Activated CD4-positive, CD25-positive, alpha-beta regulatory T cell treated with anti-CD3 and anti-CD28 coated beads, Interleukin-2, amount 50 U/mL, for 16 hours (primary cell): Measurements from ENCODE around the gene TTC7B.

Experiments used
- DNase-seq: peaks from one replicate; pipeline ENCODE4 v3.0.0-alpha.2; 2020; ENCODE audit warnings: low read depth, low spot score

Gene TTC7B

DNA sequence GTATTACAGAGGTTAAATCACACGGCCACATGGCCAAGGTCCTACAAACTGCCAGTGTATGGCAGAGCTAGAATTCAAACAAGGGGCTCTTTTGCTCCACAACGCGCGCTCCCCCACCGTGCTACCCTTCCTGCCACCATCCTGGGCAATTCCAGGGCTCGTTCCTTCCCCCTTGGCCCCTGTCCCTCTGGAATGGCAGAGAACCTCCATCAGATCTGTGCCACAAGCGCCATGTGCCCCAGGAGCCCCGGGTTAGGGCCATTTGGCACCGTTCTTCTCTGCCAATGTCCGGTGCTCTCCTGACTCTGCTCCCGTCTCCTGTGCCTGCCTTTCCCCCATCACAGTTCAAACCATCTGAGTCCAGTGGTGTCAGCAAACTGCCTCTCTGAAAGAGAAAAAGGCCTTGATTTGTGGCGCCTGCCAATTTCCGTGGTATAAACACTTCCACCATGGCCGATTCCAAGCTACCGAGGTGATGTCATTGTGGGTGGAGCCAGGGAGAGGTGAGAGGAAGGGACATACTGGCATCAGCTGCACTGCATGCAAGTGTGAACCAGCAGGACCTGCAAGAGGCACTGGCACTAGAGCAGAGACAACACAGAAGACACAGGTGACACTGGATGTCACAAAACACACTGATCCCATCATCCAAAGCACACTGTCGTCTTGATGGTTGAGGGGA is 256.3 kb downstream of the TTC7B start:
- DNase-seq: no peak

DNA sequence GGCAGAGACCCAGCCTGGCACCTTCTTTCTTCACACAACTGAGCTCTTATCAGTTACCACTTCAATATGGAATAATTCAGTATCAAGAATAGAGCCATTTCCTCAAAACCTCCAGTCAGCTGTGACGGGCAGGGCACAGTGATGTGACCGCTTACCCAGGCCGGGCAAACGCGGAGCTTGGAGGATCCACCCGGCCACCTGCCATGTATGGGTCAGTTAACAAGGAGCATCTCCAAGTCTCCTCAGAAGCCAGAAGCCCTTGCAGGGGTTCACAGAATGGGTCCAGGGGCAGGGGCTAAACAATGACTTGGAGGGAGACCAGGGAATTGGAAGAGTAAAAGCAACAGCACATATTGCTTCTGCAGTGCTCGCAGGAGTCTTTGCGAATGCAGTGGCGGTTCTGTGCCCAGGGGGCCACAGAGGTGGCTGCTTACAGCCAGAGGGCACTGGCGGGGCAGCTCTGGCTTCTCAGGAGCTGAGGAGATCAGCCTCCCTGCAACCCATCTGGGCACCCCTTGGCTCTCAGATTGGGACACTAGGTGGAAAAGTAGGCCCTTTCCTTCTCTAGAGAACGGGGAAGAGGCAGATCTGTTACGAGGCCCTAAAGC is 257.1 kb downstream of the TTC7B start:
- no peak for DNase-seq

GRCh38 chr14:90558041-90558982 is 257.9 kb downstream of the TTC7B start:
- no peak for DNase-seq

DNA sequence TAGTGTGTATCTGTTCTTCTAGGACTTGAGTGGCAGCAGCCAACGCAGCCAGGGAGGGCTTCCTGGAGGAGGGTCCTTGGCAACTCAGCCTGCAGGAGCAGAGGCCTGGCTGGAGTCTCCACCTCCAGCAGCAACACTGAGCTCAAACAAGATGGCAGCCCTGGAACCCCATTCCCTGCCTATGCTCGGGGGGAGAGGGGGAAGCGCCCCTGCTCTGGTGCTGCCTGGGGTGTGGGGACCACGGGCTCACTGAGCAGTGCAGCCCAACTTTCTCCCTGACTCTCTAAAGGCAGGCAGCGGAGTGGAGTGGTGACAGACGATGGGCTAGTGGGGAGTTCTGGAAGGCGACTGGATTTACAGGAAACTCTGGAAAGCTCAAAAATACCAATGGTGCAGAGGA is 258.7 kb downstream of the TTC7B start:
- DNase-seq: no peak

DNA sequence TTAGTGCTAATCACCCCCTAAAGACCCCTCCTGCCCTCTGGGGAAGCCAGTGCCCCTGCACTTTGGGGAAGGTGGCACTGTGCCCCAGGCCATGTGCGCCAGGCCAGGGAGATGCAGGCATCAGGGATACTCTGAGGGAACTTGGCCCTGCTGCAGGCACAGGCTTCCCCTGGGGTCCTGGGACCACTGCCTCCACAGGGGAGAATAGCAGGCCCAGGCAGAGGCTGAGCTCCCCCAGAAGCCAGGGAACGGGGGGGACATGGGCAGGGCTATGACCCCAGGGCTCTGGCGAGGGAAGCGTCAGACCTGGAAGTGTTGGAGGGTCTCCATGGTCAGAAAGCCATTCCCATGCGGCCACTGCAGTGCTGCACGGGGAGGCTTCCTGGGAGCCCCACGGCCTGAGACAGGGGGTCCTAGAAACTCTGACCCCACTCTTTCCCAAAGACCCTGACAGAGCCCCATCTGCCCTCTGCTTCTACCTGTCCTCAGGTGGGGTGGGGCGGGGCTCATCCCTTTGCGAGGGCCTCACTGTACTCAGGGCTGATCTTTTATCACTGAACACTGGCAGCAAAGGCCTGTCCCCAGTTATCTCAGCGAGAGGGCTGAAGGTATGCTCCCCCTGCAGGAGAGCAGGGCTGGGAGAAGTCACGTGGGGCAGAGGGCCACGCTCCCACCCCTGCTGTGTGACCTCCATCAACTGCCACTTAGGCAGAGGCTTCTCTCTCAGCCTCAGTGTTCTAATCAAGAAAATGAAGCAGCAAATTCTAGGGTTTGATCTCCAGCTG is 259.4 kb downstream of the TTC7B start:
- no peak for DNase-seq

DNA sequence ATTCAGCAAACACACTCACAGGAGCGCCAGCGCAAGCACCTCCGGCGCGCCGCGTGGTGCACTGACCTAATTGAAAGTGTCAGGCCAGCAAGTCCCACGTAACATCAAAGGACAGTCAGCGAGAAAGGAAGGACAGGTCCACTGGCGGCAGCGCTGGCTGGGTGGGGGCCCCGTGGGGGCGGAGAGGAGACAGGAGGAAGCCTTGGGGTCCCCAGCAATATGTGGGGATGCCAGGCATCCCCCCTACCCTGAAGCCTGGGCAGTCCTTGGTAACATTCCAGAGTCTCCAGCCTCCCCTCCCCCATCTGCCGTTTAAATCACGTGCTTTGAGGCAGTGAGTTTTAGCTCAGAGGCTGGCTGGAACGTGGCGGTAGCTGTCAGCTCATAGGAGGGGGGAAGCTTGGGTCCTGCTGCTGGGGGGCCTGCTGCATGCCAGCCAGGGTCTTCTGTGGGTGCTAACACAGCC is 260.2 kb downstream of the TTC7B start:
- DNase-seq: no peak

GRCh38 chr14:90555126-90556011 is 260.9 kb downstream of the TTC7B start:
- DNase-seq: no peak

- DNase-seq: no peak
These were observed 261.9 kb downstream of the TTC7B start for GRCh38 chr14:90554341-90554740.

DNA sequence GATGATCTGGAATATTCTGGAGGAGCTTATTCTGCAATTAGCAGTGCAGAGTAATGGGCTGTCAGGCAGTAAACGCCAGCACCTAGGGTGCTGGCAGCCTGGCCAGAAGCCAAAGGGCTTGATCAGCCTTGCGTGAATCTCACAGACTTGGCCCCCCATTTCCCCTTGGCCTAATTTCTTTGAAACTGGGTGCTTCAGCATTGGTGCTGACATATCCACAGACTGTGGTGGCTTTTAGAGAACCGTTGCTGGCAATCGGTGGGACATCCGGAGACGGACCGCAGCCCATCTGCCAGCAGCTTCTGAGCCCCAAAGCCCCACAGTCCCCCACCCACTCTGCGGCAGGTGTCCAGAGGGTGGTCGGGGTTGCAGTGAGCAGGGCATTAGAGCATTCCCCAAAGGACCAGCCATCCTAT is 262.3 kb downstream of the TTC7B start:
- no peak for DNase-seq

DNA sequence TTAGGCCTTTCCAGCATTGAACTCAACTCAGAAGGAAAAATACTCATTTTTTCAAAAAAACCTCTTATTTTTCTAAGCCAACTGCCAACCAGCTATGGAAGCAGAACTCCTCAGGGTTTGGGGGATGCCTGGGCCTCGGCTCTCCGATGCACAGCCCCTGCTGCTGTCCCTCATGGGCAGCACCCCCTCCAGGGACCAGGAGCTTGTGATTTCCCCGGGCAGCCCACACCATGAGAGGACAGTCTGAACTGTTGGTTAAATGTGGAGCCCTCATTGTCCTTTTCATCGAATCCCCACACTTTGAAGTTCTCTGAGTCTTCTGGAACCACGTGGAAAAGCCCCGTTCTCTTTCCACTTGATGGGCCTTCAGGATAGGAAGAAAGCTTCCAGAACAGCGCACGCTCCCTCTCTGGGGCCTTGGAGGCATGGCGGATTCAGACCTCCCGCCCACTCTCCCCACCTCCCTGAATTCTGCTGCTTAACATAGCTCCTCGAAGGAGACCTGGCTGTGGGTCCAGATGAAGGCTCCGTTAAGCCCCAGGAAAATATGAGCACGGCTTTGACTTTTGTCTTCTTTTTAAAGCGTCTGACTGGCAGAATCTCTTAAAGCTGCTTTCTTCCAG is 262.8 kb downstream of the TTC7B start:
- no peak for DNase-seq

DNA sequence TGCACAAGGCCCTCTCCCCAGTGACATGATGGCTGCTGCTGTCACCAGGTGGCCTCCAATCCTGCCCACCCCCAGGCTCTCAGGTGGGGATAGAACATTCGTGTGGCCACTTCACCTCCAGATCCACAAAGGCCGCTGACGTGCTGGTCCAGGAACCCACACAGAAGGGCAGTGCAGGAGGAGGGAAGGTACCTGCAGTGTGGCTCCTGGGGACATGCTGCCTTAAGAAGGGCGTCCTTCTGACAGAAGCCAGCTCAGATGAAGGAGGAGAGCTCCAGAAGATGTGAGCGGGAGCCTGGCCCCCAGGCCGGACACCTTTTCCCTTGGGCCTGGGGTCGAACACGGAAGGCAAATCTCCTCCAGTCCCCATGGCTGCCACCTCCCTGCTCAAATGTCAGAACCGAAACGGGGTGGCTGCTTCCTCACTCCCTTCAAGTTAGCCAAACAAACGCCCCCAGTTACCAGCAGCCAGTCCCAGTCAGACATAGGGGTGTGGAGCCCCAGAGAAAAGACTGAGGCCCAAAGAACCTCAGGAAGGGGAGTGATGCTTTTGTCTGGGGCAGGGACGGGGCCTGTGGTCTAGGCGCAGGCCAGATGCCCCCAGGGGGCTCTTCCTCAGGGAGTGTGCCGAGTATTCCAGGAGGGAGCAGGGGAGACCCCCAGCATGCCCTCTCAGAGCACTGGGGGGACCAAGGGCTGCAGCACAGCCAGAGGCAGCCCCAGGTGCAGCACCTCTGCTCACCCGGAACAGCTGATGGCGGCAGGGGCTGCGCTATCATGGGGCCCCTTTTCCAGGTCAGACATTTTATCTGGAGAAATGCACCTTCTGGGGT is 263.5 kb downstream of the TTC7B start:
- DNase-seq: no peak

DNA sequence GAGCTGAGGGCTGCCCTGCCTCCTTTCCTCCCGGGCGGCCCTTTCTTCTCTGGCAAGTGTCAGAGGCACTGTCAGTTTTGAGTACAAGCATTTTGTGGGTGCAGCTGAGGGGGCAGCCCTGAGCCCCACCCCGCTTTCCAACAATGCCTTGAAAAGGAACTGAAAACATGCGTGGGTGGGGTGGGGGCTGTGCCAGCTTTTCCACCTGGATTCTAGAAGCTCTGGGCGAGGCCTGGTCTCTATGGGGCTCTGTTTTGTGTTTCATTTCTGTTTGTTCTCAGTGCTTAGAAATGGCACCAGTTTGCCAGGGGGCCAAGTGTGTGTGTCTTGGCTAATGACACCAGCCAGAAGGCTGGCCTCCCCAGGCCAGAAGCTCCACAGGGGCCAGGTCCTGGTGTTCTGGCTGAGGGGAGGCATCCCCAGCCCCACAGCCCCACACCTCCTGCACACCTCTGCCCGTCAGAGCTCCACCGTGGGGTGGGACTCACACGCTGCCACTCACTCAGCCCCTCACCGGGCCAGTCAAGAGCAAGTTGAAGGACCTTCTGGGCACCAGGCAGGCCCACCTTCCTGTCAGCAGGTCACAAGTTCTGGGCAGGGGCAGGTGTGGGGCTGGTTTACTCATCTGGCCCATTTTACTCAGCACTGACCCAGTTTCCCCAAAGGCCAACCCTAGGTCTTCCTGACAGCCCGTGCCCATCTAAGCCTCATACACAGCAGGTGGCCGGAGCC is 264.3 kb downstream of the TTC7B start:
- no peak for DNase-seq

DNA sequence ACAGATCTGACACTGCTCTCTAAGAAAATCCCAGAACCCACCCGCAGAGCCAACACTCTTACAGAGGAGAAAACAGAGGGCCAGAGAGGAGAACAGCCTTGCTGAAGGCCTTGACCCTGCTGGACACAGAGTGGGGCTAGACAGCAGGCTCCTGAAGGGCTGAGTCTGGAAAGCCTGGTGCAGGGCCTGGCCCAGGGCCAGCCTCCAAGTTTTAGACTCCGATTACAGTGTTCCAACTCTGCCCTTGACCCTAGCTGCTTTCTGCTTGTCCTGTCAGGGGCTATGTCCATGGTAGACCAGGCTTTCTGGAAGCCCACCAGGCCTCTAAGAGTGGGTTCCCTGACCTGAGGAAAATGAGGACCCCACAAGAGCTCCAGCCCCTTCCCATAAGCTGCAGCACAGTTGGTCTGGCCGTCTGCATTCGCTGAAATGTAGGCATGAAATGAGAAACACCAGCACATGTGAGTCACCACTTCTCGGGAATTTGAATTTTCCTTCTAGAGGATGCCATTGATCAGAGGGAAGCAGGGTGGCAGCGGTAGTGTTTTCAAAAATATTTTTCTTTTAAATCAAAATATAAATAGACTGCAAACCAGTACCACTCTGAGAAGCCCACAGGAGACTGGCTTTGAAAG is 265.0 kb downstream of the TTC7B start:
- DNase-seq: no peak

- DNase-seq: no peak
These were observed 266.2 kb downstream of the TTC7B start for GRCh38 chr14:90549794-90550641.

- DNase-seq: no peak
These were observed 267.8 kb downstream of the TTC7B start for GRCh38 chr14:90548455-90548854.

GRCh38 chr14:90547968-90548367 is 268.3 kb downstream of the TTC7B start:
- no peak for DNase-seq

- no peak for DNase-seq
These were observed 269.0 kb downstream of the TTC7B start for GRCh38 chr14:90547250-90547649.
